ENCODE data around the gene CYTH1. TPM values are rescaled to one million over a fixed set of nuclear protein-coding genes. Genes with fewer than 3 reads are reported as not detected.

CYTH1 gene
- total and polyA plus RNA-seq, 10 of the 15 experiments (the other 5 are each of a cell fraction or from before 2014, with no cell fraction given) = 6.6 to 188 (median 145) TPM

DNA sequence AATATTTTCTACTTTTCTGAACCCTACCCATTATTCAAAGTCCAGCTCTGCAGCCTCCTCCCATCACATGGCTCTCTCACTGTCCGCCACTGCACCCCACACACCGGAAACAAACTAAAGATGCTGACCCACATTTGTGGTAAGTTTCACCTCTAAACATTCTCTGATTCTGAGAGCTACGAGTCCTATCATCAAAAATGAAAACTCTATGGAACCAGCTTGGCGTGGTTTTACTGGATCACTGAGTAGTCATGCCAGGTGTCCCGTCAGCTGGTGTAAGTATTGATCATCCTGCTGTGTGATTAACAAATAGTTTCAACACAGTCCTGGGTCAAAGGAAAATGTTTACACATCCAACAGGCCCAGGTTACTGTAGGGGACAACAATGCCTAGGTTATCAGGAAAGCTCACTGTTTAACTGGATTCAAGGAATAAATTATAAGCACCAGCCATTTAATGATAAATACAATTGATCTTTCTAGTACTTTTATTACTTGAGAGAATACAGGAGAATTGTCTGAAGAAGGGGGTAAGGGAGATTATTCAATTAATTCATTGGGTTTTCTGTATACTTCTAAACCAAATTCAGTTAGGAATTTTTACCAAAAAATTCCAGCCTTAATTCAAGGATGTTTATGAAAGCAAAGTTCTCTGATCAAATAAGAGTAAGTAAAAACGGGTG lies 33.9 kb downstream of the CYTH1 start (continued):
- TF ChIP-seq, protein P1, sequence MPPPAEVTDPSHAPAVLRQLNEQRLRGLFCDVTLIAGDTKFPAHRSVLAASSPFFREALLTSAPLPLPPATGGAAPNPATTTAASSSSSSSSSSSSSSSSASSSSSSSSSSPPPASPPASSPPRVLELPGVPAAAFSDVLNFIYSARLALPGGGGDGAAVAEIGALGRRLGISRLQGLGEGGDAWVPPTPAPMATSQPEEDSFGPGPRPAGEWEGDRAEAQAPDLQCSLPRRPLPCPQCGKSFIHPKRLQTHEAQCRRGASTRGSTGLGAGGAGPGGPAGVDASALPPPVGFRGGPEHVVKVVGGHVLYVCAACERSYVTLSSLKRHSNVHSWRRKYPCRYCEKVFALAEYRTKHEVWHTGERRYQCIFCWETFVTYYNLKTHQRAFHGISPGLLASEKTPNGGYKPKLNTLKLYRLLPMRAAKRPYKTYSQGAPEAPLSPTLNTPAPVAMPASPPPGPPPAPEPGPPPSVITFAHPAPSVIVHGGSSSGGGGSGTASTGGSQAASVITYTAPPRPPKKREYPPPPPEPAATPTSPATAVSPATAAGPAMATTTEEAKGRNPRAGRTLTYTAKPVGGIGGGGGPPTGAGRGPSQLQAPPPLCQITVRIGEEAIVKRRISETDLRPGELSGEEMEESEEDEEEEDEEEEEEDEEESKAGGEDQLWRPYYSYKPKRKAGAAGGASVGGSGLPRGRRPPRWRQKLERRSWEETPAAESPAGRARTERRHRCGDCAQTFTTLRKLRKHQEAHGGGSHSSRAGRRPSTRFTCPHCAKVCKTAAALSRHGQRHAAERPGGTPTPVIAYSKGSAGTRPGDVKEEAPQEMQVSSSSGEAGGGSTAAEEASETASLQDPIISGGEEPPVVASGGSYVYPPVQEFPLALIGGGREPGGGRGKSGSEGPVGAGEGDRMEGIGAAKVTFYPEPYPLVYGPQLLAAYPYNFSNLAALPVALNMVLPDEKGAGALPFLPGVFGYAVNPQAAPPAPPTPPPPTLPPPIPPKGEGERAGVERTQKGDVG (CRISPR knock-in tag; IDR thresholded peaks at IDR 0.05) = no peak

DNA sequence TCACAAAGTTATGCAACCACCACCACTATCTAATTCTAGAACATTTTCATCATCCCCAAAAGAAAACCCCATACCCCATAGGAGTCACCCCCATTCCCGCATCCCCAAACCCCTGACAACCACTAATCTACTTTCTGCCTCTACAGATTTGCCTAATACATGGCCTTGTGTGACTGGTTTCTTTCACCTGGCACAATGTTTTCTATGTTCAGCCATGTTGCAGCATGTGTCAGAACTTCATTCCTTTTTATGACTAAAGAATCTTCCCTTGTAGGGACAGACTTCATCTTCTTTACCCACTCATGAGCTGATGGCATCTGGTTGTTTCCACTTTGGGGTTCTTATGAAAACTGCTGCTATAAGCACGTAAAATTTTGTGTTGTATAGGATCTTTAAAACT lies 34.6 kb downstream of the CYTH1 start:
- ChIA-PET POLR2A (interaction anchor here (0.8 to 6.6 kb wide), 12 partner anchors 9 to 58 kb away, joined by 3 to 67 read pairs (median 7); no protein-coding TSS in a partner anchor), SMC1A (ENCODE audit: uncharacterized antibody, unreplicated experiment) (interaction anchor here (0.8 to 4.6 kb wide), 17 partner anchors 8 to 250 kb away, joined by 3 to 41 read pairs (median 13); no protein-coding TSS in a partner anchor), RAD21 (ENCODE audit: unreplicated experiment) (interaction anchor here (0.6 to 6.2 kb wide), 21 partner anchors 8 to 250 kb away, joined by 3 to 58 read pairs (median 7); partner anchors contain the start of gene CYTH1), CTCF (interaction anchor here (0.6 to 5.0 kb wide), 16 partner anchors 8 to 251 kb away, joined by 3 to 56 read pairs (median 7); no protein-coding TSS in a partner anchor)
- Histone ChIP-seq H4K20me1 (ENCODE audit: control insufficient read depth, insufficient read depth) (0 out of 2 replicates have a peak, but pooled peaks cover 2% of the 10 kb centered on the region), H3K4me3 (peak overlapping the region; percentile 51; the same call in 1 of the 2 replicates), H2AFZ (ENCODE audit: control insufficient read depth, low read depth, low read length) (no peak overlapping the region), H3K4me2 (ENCODE audit: control insufficient read depth, insufficient read depth) (peak overlapping the region; percentile 97; the same call in 1 of the 2 replicates), H3K36me3 (ENCODE audit: control insufficient read depth in 2 of 2, insufficient read depth in 2 of 2, low read length in 1 of 2) (peaks cover 2 to 5% of the 10 kb centered on the region in 2 experiments; a peak in 2 of 4 replicates), H3K9me3 (replicated peaks; ENCODE audit: control insufficient read depth, insufficient read depth, low read length) (no peaks in the 10 kb centered on the region), H3K79me2 (ENCODE audit: control insufficient read depth, insufficient read depth, low read length) (peaks cover 97% of the 10 kb centered on the region), H3K9ac (ENCODE audit: control insufficient read depth, insufficient read depth, low read length) (peak overlapping the region; percentile 21; the same call in 1 of the 2 replicates), H3K27ac (ENCODE audit: control insufficient read depth, insufficient read depth) (peak overlapping the region; percentile 79), H3K4me1 (ENCODE audit: control insufficient read depth, insufficient read depth, low read length) (peaks cover 64% of the 10 kb centered on the region), H3K27me3 (replicated peaks in 1 of 2; ENCODE audit: control insufficient read depth in 2 of 2, insufficient read depth in 2 of 2, low read length in 1 of 2) (no peaks in the 10 kb centered on the region)
- FAIRE-seq (no peak), DNase-seq (ENCODE audit: low read depth, low spot score) (no peak), ATAC-seq (peak; percentile 11)
- TF ChIP-seq EP300 (IDR thresholded peaks at IDR 0.05; ENCODE audit: borderline replicate concordance in 1 of 2, control insufficient read depth in 1 of 2, low read depth in 2 of 2, low read length in 2 of 2) (no peak), IKZF2 (IDR thresholded peaks at IDR 0.05) (no peak), STAT3 (IDR thresholded peaks at IDR 0.05; ENCODE audit: low read depth, low read length) (no peak), PML (IDR thresholded peaks at IDR 0.05; ENCODE audit: low read length) (0 out of 2 replicates have a peak, but pooled peaks have one; percentile 20), YY1 (IDR thresholded peaks at IDR 0.05; ENCODE audit: low read depth, low read length) (0 out of 2 replicates have a peak, but pooled peaks have one; percentile 5)
- whole genome bisulfite sequencing (ENCODE audit: insufficient coverage, insufficient replicate concordance, low lambda C conversion rate, missing lambda C conversion rate) = 0% methylated on average over 2 of the region's 2 CpGs
- no TSS peak for BruUV-seq (replicated peaks)
- intact Hi-C loops (cut with micrococcal nuclease; ENCODE audit: unreplicated experiment) (no loop called here), in situ Hi-C loops (cut with MboI) (no loop called here)

Measured in GM12878 (cell line).